CD4-positive, alpha-beta T cell (primary cell): ENCODE measurements around the gene NEURL4. TPM values are rescaled to one million over a fixed set of nuclear protein-coding genes. Genes with fewer than 3 reads are reported as not detected.

Experiments
- ATAC-seq: fragments of 200-7000 bp; cut with Tn5 transposase; one replicate; pipeline ENCODE4 v1.10.0; 2022; ENCODE audit warnings: mild to moderate bottlenecking; ENCODE audit not compliant: poor library complexity
- CTCF ChIA-PET: fragments of 350-600 bp; sonication (Branson Sonifier 250); formaldehyde crosslinking; loops from one replicate; lab custom pipeline; 2021; ENCODE audit warnings: antibody characterized with exemption, inconsistent platforms; lab: Charles Lee
- POLR2A ChIA-PET: fragments of 350-600 bp; sonication (Branson Sonifier 250); formaldehyde crosslinking; loops from one replicate; lab custom pipeline; 2021; ENCODE audit warnings: antibody characterized with exemption, inconsistent platforms; lab: Charles Lee
- DNase-seq, 14 experiments: peaks; one replicate each; pipeline ENCODE4 v3.0.0-alpha.2; 2013 to 2020; ENCODE audit warnings: mixed read lengths in 2 of 14
- H3K27ac ChIP-seq, 2 donors: one replicate each; pipeline versions ENCODE4 v1.5.1 to v1.7.0; 2013; ENCODE audit warnings: low read length in 2 of 2, low read depth in 1 of 2, mild to moderate bottlenecking in 1 of 2
- H3K27me3 ChIP-seq, 2 experiments: 1 replicate in 1 of 2; 2 replicates in 1 of 2; pipeline versions ENCODE4 v1.6.1 to v1.7.0; 2013; ENCODE audit warnings: low read length in 2 of 2, control low read depth in 1 of 2, mild to moderate bottlenecking in 1 of 2, moderate library complexity in 1 of 2; ENCODE audit not compliant: insufficient read depth in 2 of 2, control insufficient read depth in 1 of 2
- H3K36me3 ChIP-seq: one replicate; pipeline ENCODE4 v1.6.1; 2013; ENCODE audit warnings: low read length, control low read depth; ENCODE audit not compliant: insufficient read depth
- H3K4me1 ChIP-seq: one replicate; pipeline ENCODE4 v1.6.1; 2013; ENCODE audit warnings: low read length, control low read depth; ENCODE audit not compliant: insufficient read depth
- H3K4me3 ChIP-seq: one replicate; pipeline ENCODE4 v1.5.1; 2013; ENCODE audit warnings: mild to moderate bottlenecking, low read length, moderate library complexity
- H3K9me3 ChIP-seq, 2 experiments: 1 replicate in 1 of 2; 2 replicates in 1 of 2; pipeline versions ENCODE4 v1.6.1 to v1.7.0; 2013; ENCODE audit warnings: low read length in 2 of 2, mild to moderate bottlenecking in 2 of 2, control low read depth in 1 of 2, moderate library complexity in 1 of 2; ENCODE audit not compliant: control insufficient read depth in 1 of 2, insufficient read depth in 1 of 2
- H3K27ac Mint-ChIP-seq: one replicate; pipeline ENCODE4 v1.8.0; 2020; ENCODE audit warnings: mixed read lengths
- H3K27me3 Mint-ChIP-seq: one replicate; pipeline ENCODE4 v1.8.0; 2021; ENCODE audit warnings: mixed read lengths
- H3K36me3 Mint-ChIP-seq: one replicate; pipeline ENCODE4 v1.8.0; 2021; ENCODE audit warnings: low read depth, mixed read lengths
- H3K4me1 Mint-ChIP-seq: one replicate; pipeline ENCODE4 v1.8.0; 2021; ENCODE audit warnings: low read depth, mixed read lengths
- H3K4me3 Mint-ChIP-seq: one replicate; pipeline ENCODE4 v1.8.0; 2020; ENCODE audit warnings: mild to moderate bottlenecking, mixed read lengths
- H3K9me3 Mint-ChIP-seq: one replicate; pipeline ENCODE4 v1.8.0; 2020; ENCODE audit warnings: mixed read lengths
- intact Hi-C, 2 experiments: fragments of 100-400 bp; cut with DNase I in 1 of 2; cut with micrococcal nuclease in 1 of 2; formaldehyde crosslinking; loops; one replicate each; pipeline versions ENCODE4 v1.15.1 to v1.9.0; 2023 to 2025; cut with DNase I, micrococcal nuclease
- total RNA-seq, 174 experiments: library from RNA in 2 of 174; stranded (reverse) in 2 of 174; gene quantifications; one replicate each; pipeline ENCODE4 v1.2.3 and lab custom pipeline; 2021 to 2026
- TF ChIP-seq, protein P1 (sequence below): fragments of 200-600 bp; IDR thresholded peaks from one replicate; pipeline ENCODE4 v1.8.0; 2022; ENCODE audit warnings: antibody characterized with exemption, mild to moderate bottlenecking

The NEURL4 gene
- total RNA-seq, 2 experiments from 2014 or later = 29.0 to 30.8 TPM

DNA sequence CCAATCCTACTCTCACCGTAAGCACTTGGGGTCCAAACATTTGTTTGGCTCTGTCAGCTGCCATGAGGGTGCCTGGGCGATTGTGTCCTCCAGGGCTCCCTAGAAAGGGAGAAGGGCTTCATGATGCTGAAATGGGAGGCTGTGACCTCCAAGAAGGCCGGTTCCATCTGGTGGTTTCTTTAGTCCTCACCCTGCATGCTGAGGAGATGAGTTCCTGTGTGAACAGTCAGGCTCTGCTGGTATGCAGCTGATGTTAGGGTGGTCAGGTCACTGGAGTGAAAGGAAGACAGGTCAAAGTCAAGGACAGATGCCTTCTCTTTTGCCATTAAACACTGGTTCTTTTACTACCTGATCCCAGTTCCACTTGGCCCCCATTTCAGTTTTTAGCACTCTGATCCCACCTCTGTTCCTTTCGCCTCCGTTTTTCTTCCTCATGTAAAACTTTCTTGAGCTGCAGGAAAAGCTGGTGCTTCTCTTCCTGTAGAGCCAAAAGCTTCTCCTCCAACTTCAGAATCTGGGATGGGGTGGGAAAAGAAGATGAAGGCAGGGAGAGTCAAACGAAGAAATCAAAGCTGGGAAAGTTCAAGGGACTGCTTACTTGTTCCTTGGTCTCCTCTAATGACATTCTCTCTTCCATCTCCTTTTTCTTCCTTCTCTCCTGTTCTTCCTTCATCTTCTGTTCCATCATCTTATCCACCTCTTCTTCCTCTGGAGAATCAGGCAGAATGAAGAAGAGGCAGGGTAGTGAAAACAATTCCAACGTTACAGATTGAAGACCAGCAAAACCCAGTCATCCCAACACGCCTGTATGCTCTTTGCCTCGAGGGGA lies 15.0 kb downstream of the NEURL4 start:
- no peak for DNase-seq
- no peak for ATAC-seq
- CTCF ChIA-PET = interaction anchor here (0.7 to 1.6 kb wide), 3 partner anchors 14 to 34 kb away, joined by 3 to 7 read pairs (median 4); partner anchors contain the start of gene ACAP1
- Mint-ChIP-seq H3K36me3 (peaks cover 88% of the 10 kb centered on the region), H3K4me3 (peak overlapping the region; percentile 85), H3K4me1 (peaks cover 67% of the 10 kb centered on the region), H3K27me3 (no peaks in the 10 kb centered on the region), H3K9me3 (no peaks in the 10 kb centered on the region), H3K27ac (peak overlapping the region; percentile 95)
- peaks cover 67% of the 10 kb centered on the region for H3K4me1 ChIP-seq
- intact Hi-C loops = loop anchor here in 1 of 2 experiments (2.0 kb wide), 1 partner anchor 15 kb away; the partner anchor contains the start of gene NEURL4
- H3K9me3 ChIP-seq = no peaks in the 10 kb centered on the region
- TF ChIP-seq, protein P1, sequence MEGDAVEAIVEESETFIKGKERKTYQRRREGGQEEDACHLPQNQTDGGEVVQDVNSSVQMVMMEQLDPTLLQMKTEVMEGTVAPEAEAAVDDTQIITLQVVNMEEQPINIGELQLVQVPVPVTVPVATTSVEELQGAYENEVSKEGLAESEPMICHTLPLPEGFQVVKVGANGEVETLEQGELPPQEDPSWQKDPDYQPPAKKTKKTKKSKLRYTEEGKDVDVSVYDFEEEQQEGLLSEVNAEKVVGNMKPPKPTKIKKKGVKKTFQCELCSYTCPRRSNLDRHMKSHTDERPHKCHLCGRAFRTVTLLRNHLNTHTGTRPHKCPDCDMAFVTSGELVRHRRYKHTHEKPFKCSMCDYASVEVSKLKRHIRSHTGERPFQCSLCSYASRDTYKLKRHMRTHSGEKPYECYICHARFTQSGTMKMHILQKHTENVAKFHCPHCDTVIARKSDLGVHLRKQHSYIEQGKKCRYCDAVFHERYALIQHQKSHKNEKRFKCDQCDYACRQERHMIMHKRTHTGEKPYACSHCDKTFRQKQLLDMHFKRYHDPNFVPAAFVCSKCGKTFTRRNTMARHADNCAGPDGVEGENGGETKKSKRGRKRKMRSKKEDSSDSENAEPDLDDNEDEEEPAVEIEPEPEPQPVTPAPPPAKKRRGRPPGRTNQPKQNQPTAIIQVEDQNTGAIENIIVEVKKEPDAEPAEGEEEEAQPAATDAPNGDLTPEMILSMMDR = no peak
- H3K36me3 ChIP-seq = peaks cover 78% of the 10 kb centered on the region
- H3K27me3 ChIP-seq = no peaks in the 10 kb centered on the region
- H3K27ac ChIP-seq = peak overlapping the region; percentile 79 to 82
- peak overlapping the region; percentile 86 for H3K4me3 ChIP-seq
- POLR2A ChIA-PET = interaction anchor here (1.3 to 5.4 kb wide), 7 partner anchors 16 to 806 kb away, joined by 4 to 46 read pairs (median 6); partner anchors contain the start of genes ACAP1, NEURL4, PHF23 and TP53

DNA sequence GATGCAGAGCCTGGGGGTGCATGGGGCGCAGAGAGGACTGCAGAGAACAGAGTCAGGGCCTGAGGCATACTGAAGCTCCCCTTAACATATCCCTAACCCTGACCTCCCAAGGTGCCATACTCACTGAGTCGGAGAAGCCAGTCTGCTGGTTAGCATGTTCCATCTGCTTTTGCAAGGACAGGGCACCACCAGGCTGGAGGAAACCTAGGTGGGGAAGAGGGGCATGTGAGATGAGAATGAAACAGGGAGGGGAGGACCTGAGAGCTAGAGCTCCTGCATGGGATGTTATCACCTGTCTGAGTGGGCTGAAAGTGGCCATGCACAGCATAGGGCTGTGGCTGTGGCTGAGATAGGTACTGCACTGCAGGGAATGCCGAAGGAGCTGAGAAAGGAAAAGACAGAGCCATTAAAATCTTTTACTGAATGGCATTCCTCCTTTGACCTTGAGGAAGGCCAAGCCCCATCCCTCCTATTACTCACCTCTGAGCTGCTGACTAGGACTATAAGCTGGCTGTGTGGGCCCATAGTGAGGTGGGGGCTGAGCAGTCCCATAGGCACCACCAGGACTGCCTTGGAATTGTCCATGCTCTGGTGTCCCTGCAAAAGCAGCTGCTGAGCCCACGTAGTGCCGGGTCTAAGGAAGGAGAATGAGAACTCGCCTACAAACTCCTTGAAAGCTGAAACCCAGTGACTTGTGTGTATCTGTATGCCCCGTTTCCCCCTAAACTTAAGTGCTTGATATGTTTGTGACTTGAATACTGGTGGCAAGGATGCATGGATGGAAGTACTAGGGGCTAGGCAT lies 15.8 kb downstream of the NEURL4 start:
- ChIA-PET POLR2A (interaction anchor here (1.4 to 5.4 kb wide), 5 partner anchors 17 to 374 kb away, joined by 5 to 46 read pairs (median 6); partner anchors contain the start of genes ACAP1, NEURL4 and TP53), CTCF (interaction anchor here (0.5 to 1.6 kb wide), 6 partner anchors 9 to 47 kb away, joined by 3 to 7 read pairs (median 4); partner anchors contain the start of gene ACAP1)
- peak overlapping the region; percentile 23 to 40 for H3K27ac ChIP-seq
- peak overlapping the region; percentile 95 for H3K27ac Mint-ChIP-seq
- H3K27me3 Mint-ChIP-seq = no peaks in the 10 kb centered on the region
- H3K4me1 Mint-ChIP-seq = peaks cover 74% of the 10 kb centered on the region
- TF ChIP-seq, protein P1 = no peak
- H3K4me1 ChIP-seq = peaks cover 69% of the 10 kb centered on the region
- H3K36me3 Mint-ChIP-seq = peaks cover 88% of the 10 kb centered on the region
- H3K4me3 Mint-ChIP-seq = peak overlapping the region; percentile 85
- H3K4me3 ChIP-seq = no peak overlapping the region
- ATAC-seq = no peak
- H3K9me3 Mint-ChIP-seq = no peaks in the 10 kb centered on the region
- DNase-seq = no peak
- H3K36me3 ChIP-seq = peaks cover 70% of the 10 kb centered on the region
- no peaks in the 10 kb centered on the region for H3K9me3 ChIP-seq
- H3K27me3 ChIP-seq = no peaks in the 10 kb centered on the region
- intact Hi-C loops = no loop called here
